ENCODE results near the gene ZNF267.
"Not testable (repeated sequence)": the region's sequence is repeated elsewhere in the genome, so short reads cannot be mapped to it uniquely, and the experiment has no call there.

The ZNF267 gene

DNA sequence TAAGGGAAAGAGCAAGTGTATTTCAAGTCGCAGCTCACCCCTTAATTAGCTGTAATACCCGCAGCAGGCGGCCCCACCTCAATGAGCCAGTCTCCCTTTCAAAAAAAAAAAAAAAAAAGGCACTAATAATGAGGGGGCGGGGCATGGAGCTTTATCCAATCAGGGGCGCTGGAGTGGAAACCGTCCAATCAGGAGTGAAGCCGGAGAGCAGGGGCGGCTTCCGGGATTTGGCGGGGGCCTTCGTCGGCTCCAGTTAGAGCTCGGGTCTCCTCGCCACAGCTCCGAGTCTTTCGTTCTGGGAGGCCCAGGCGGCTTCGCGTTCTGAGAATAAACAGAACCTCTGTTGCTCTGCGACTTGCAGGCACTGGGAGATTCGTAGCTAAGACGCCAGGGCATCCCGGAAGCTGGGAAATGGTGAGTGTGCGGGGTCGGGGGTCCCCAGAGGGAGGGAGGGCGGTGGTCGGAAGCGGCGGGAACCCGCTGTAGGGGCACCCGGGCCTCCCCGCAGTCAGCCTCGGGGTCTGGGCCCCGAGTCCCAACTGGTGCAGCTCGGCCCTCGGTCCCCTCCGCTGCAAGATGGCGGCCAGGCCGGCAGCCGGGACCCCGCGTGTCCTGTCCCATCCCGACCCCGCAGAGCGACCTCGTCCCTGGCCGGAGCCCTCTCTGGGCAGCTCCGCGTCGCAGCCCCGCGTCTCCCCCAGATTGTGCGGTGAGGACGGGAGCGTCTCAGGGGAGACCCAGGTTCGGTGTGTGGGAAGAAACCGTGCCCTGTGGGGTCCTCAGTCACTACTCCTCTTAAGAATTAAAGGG lies at the start of gene ZNF267:
TSS of gene ZNF267 (plus strand) at position 252 of the 810 bp plus-strand sequence. CDS start at position 412, 160 bp downstream.
- peak; percentile 85 to 96 for DNase-seq

- DNase-seq: no peak
These were observed 40.6 kb upstream of the ZNF267 start for GRCh38 chr16:31833047-31833446.

GRCh38 chr16:31836396-31836795 lies 37.2 kb upstream of the ZNF267 start:
- not testable (repeated sequence) for DNase-seq

- DNase-seq: no peak
These were observed 30.7 kb upstream of the ZNF267 start for GRCh38 chr16:31842864-31843263.

GRCh38 chr16:31848572-31848971 lies 25.0 kb upstream of the ZNF267 start:
- not testable (repeated sequence) for DNase-seq

DNA sequence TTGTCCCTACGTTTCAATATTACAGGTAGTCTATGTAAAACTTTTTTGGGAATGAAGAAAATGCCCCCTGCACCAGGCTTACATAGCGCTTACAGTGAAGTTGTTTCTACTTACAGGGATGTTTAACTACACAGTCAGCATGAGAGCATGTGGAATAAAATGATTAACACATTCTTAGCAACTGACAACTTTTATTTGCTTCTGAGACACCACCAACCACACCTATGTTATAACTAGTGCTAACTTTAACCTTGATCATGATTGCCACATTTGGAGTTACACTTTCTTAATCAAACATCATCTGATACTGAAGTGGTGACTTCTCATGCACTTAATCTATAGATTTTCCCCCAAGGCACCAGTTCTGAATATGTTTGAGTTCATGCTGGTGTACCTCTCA lies 20.3 kb upstream of the ZNF267 start:
- DNase-seq: no peak

DNA sequence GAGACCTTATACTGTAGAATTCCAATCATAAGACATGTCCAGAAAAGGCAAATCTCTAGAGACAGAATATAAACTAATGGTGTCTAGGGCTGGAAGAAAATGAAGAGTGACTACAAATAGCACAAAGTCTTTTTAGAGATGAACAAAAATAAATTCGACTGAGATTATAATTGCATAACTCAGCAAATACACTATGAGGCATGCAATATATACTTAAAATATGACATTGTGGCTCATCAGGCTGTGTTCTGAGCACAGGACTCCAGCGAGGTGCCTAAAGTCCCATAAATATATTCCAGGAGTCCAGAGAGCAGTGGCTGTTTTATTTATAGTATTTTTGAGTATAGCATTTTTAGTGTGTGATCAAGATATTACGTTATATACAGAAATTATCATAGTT lies 13.1 kb upstream of the ZNF267 start:
- DNase-seq: no peak

DNA sequence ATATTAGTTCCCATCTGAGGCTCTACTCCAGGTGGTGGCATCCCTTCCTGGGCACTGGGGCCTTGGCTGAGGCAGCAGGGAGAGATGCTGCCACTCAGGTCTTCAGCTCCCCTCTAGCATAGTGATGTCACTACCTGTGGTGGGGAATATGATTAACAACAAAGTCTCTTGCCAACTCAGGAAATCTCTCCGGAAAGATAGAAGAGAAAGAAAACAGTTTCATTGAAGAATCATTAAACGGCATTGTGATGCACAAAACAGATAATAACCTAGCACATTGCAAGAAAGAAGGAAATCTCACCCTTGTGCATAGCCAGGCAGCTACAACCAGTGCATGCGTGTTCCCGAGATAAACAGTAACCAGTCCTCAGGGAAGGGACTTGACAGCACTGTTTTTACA lies 12.2 kb upstream of the ZNF267 start:
- no peak for DNase-seq

GRCh38 chr16:31862761-31863160 lies 10.8 kb upstream of the ZNF267 start:
- DNase-seq: no peak

- DNase-seq: no peak
These were observed 5.4 kb upstream of the ZNF267 start for GRCh38 chr16:31868164-31868563.

- peak; percentile 73 to 75 for DNase-seq
These were observed 4.9 kb upstream of the ZNF267 start for GRCh38 chr16:31868691-31869167.

GRCh38 chr16:31869511-31870201 lies 4.0 kb upstream of the ZNF267 start:
- peak; percentile 39 to 87 for DNase-seq

DNA sequence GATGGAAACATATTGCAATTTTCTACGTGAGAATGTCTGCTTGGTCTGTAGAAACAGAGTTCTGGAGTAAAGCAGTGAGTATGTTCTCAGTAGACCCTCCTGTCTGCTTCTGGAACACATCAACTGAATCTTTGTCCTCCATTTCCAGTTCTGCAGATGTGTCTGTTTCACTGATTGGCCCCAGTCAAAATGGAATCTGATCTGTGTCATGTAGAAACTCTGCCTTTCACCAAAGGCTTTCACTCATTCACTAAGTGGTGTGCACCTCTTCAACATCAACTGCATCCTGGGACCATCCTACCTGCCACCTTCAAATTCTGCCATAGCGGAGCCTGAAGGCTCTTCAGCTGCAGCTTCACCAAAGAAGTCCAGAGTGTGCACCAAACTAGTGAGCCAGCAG lies 2.8 kb upstream of the ZNF267 start:
- DNase-seq: no peak

- no peak for DNase-seq
These were observed 2.1 kb upstream of the ZNF267 start for GRCh38 chr16:31871510-31871909.

DNA sequence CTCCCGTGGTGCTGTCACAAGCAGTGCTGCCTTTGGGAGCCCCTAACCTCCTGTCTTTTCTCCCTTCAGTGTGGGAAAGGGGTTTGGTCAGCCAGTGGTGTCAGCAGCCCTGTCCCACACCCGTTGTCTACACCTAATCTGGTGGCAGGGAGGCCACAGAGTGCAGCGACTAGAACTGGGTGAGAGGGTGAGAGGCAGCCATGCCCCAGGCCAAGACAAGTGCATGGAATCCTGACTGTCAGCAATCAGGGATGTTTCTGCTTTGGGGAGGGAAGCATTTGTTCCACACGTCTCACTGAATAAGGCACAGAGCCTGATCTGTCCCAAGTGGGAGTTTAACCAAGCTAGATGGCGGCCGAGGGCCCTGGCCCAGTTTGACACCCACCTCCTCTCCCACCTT lies 1.4 kb upstream of the ZNF267 start:
- no peak for DNase-seq

- DNase-seq: peak in 1 of 2 experiments; percentile 50
These were observed 932 bp downstream of the ZNF267 start for GRCh38 chr16:31874366-31875111.

- DNase-seq: no peak
These were observed 1.7 kb downstream of the ZNF267 start for GRCh38 chr16:31875112-31875803.

- DNase-seq: no peak
These were observed 2.4 kb downstream of the ZNF267 start for GRCh38 chr16:31875928-31876547.

GRCh38 chr16:31876951-31877828 lies 3.6 kb downstream of the ZNF267 start:
- peak in 1 of 2 experiments; percentile 63 for DNase-seq

- DNase-seq: no peak
These were observed 4.5 kb downstream of the ZNF267 start for GRCh38 chr16:31877876-31878642.

Data from stimulated activated CD4-positive, alpha-beta T cell treated with anti-CD3 and anti-CD28 coated beads, Interleukin-4, amount 100 ng/mL, for 4 hours (primary cell).